Stimulated activated CD4-positive, alpha-beta T cell treated with anti-CD3 and anti-CD28 coated beads, Interleukin-12 subunit alpha, Interleukin-12 subunit beta, amount 100 ng/mL, for 24 hours (primary cell): Measurements from ENCODE around the gene SUN1.

Source experiments
- DNase-seq, 2 experiments: peaks; one replicate each; pipeline ENCODE4 v3.0.0-alpha.2; 2020; ENCODE audit warnings: low read depth in 2 of 2

Gene SUN1

GRCh38 chr7:877312-878232 is 45.3 kb downstream of the SUN1 start:
- no peak for DNase-seq

- DNase-seq: no peak
Measured at GRCh38 chr7:879093-879492, 46.8 kb downstream of the SUN1 start.

- no peak for DNase-seq
Measured at GRCh38 chr7:879706-880105, 47.4 kb downstream of the SUN1 start.

DNA sequence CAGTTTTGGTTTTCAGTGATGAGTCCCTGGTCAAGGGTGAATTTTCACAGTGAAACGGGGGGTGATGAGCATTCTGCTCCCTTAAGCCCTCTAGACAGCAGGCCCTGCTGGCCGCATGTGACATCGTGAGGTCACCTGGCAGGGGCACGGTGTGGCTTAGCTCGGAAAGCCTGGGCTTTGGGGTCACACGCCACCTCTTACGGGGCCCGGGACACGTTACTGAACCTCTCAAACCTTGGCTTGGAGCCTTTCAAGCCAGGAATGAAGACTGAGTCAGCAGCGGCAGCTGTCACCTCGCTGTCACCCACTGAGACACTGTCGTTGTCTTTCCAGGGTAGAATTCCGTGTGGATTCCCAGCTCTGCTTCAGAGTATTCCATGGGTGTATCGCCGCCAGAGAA is 48.2 kb downstream of the SUN1 start:
- no peak for DNase-seq

GRCh38 chr7:881441-882234 is 49.4 kb downstream of the SUN1 start:
- no peak for DNase-seq

- DNase-seq: no peak
Measured at GRCh38 chr7:882336-883035, 50.2 kb downstream of the SUN1 start.

DNA sequence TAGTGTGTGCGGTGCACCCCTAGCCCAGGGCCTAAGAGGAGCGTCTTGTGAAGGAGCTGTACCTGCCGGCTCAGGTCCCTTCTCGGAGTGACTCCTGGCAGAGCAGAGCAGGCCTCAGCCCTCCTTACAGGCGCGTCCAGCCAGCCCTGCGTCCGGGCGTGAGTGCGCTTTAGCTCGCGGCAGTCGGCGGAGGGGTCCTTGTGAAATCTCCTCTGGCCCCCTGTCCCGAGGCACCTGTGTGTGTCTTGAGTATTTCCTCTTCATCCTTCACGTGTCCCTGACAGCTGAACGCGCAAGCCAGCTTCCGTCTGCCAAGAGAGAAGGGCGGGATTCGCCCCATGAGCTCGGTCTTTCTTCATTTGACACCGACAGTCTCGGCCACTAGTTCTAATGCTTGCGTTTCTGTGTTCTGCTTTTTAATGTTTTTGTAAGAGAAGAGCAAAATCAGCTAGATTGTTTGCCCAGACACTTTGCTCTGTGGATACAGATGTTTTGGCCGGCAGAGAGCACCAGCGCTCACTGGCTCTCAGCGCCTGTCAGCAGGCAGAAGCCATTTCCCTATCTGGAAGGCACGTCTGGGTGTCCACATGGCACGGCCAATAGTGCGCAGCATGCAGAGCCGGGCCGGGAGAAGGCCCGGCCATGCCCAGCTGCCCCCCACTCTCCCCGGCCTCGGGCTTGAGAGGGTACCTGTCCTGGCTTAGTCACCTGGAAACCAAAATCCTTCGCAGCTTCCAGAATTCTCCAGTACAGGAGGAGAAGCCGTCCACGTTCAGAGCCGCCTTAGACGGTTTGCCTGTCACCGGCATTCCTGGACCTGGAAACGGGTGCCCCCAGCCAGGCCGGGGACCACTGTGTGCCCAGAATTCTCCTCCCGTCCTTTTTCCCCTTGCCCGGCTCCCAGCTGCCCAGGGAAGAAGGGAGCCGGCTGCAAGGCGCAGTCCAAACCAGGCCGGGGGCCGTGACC is 51.1 kb downstream of the SUN1 start:
- no peak for DNase-seq

DNA sequence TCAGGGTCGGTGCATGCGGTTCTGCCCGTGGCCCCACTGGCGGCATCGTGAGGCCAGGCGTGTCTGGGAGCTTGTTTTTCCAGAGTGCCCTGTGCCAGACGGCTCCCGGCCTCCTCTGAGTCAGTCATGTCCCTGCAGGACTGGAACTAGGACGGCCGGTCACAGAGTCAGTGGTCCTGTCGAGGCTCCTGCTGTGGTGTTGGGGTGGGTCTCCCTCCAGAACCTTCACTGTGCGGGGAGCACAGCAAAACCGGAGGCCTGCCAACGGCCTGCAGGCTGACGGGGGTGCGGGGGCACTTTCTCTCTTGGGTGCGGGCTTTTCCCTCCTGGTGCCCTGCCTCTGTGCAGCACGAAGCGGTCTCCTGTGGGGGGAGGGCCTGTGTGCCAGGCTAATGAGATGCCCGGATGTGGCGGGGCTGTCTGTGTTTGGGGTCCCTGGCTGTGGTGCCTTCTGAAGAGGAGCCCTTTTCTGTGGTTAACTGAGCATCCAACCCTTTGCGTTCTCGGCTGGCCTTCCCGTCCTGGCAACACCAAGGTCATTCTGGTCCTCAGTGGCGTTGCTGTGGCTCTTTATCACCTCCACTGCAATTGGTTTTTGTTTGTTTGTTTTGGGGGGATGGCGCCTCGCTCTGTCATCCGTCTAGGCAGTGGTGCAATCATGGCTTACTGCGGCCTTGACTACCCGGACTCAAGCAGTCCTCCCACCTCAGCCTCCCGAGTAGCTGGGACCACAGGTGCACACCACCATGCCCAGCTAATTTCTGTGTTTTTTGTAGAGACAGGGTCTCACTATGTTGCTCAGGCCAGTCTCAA is 52.1 kb downstream of the SUN1 start:
- no peak for DNase-seq

GRCh38 chr7:885261-885892 is 53.1 kb downstream of the SUN1 start:
- no peak for DNase-seq

DNA sequence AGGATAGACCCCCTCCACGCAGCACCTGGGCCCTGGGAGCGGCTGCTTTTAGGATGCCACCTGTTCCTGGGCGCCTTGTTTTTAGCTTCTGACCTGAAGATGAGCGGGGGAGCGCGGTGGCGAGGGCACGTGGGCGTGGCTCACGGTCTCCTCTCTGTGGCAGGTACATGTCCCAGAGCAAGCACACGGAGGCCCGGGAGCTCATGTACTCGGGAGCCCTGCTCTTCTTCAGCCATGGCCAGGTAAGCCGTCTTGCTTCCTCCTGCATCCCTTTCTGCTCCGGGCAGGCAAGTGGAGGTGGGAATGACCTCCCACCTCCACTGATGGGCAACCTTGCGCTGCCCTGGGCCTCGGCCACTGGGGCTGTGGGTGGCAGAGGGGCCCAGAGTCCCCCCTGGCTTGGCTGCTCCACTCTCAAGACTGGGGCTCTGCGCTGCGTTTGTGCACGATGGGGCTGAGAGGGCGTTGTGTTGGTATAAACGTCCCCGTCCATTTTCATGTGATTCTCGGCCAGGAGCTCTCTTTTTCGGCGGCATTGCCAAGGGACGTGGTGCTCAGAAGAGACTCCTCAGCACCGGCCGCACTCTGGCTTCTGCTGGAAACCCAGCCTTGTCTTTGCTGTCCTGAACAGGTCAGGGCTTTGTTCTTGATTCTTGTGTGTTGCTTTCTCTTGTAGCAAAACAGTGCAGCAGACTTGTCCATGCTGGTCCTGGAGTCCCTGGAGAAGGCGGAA is 53.8 kb downstream of the SUN1 start:
- DNase-seq: no peak

GRCh38 chr7:886626-887487 is 54.6 kb downstream of the SUN1 start:
- DNase-seq: no peak

- DNase-seq: no peak
Measured at GRCh38 chr7:887488-887820, 55.2 kb downstream of the SUN1 start.

DNA sequence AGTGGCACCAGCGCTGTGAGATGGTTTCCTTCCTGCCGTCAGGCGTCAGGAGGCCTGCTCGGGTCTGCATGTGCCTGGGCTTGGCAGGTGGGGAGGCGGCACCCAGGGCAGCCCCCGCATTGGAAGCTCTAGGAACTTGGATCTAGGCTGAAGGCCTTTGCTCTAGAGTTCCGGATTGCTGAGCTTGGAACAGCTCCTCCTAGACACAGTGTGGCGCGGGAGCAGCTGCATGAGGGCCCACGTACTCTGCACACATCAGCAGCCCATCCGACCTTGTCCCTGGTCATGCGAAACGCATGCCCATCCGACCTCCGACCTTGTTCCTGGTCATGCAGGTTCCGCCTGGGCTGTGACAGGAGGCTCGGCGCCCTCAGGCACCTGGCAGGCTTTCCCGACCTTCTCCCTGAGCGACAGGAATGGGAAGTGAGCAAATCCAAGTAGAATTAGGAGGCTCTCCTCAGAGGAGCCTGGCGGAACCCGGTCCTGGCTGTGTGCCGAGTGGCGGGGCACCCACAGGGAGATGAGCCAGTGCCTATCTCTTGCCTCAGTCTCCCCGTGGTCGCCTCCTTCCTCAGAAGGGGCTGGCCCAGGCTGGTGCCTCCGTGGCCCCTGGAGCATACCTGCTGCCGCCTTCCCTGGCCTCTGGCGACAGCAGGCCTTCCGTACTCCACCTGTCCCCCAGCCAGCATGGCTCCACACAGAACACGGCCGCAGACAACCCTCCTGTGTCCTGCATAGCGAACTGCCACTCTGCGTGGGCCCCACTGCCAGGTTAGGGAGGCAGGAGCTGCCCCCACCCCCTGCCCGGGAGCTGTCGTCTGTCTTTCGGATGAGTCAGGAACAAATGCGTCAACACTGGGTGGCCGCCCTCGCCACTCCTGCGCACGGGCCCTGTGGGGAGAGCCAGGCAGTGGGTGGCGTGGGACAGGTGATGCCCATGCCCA is 56.1 kb downstream of the SUN1 start:
- no peak for DNase-seq

DNA sequence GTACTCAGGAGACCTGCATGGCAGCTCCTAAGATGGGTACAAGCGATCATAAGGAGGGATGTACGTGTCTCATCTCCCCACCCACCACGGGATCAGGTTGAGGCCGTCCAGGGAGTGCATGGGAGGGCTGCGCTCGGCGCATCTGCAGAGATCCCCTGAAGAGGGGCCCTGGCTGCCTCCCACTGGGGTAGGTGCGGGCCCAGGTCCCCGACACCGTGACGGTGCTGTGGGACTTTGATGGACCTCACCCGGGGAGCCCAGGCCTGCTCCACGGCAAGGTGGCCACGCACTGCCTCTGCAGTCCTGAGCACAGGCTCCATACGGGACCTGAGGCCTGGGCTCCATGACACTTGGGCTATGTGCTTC is 56.7 kb downstream of the SUN1 start:
- DNase-seq: no peak

DNA sequence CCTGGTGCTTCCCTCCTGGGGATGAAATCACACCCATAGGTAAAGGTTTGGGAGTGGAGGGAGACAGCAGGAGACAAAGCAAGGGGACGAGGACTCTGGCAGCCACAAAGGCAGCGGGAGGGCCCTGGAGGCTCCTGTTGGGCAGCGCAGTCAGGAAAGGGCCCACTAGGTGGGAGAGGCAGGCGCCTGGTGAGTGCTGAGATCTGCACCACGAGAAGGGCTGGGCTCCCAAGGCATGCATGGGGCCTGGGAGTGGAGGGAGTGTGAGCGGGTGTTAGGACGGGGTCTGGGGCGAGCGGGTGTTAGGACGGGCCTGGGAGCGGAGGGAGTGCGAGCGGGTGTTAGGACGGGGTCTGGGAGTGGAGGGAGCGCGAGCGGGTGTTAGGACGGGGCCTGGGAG is 57.1 kb downstream of the SUN1 start:
- no peak for DNase-seq

DNA sequence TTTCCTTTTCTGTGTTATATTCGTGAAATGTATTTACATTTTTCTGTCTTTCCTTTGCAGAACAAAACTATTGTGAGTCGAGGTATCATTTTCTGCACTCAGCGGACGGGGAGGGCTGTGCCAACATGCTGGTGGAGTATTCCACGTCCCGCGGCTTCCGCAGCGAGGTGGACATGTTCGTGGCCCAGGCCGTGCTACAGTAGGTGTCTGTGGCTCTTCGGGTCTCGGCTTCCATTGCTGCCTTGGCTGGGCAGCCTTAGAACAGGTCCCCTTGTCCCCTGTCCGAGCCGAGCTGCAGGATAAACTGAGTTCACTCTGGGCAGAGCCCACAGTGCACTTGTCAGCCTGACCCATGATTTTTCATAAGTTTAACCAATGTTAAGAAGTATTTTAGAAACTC is 58.6 kb downstream of the SUN1 start:
- no peak for DNase-seq

GRCh38 chr7:891291-891690 is 59.0 kb downstream of the SUN1 start:
- DNase-seq: no peak
